T-helper 22 cell (primary cell): Measurements from ENCODE around the gene DENR.
"Not testable (repeated sequence)": the region's sequence is repeated elsewhere in the genome, so short reads cannot be mapped to it uniquely, and the experiment has no call there.

Source experiments
- DNase-seq: peaks from one replicate; pipeline ENCODE4 v3.0.0-alpha.2; 2020; ENCODE audit warnings: low read depth

The DENR gene

GRCh38 chr12:122752464-122753318, at the start of gene DENR:
Gene DENR, plus strand, starts transcription at chr12:122752824. Its CDS starts 878 bp downstream, at chr12:122753702.
- DNase-seq, result peak; percentile 98

GRCh38 chr12:122702890-122703611, 49.6 kb upstream of the DENR start, which contains the start of gene HCAR2:
Gene HCAR2, minus strand, starts transcription at chr12:122703357. Its CDS starts 74 bp downstream, at chr12:122703283.
- not testable (repeated sequence) for DNase-seq

GRCh38 chr12:122703841-122704240, 48.8 kb upstream of the DENR start:
- DNase-seq, result not testable (repeated sequence)

- DNase-seq, result not testable (repeated sequence)
These were observed 43.3 kb upstream of the DENR start for GRCh38 chr12:122709287-122709686.

- DNase-seq, result not testable (repeated sequence)
These were observed 42.3 kb upstream of the DENR start for GRCh38 chr12:122710341-122710740.

- DNase-seq, result not testable (repeated sequence)
These were observed 41.4 kb upstream of the DENR start for GRCh38 chr12:122711266-122711665.

- not testable (repeated sequence) for DNase-seq
These were observed 39.0 kb upstream of the DENR start for GRCh38 chr12:122713491-122714188.

- not testable (repeated sequence) for DNase-seq
These were observed 37.4 kb upstream of the DENR start for GRCh38 chr12:122715211-122715610.

GRCh38 chr12:122716658-122717057, 36.0 kb upstream of the DENR start, which contains the start of gene HCAR3:
Gene HCAR3, minus strand, starts transcription at chr12:122716811. Its CDS starts 74 bp downstream, at chr12:122716737.
- DNase-seq, result not testable (repeated sequence)

- DNase-seq, result no peak
These were observed 31.5 kb upstream of the DENR start for GRCh38 chr12:122721057-122721545.

GRCh38 chr12:122722387-122722786, 30.2 kb upstream of the DENR start:
- DNase-seq, result no peak

GRCh38 chr12:122724641-122725243, 27.9 kb upstream of the DENR start:
- DNase-seq, result no peak

GRCh38 chr12:122725452-122726079, 27.1 kb upstream of the DENR start:
- no peak for DNase-seq

- no peak for DNase-seq
These were observed 26.5 kb upstream of the DENR start for GRCh38 chr12:122726080-122726558.

GRCh38 chr12:122729583-122730214, 22.9 kb upstream of the DENR start:
- no peak for DNase-seq

- DNase-seq, result no peak
These were observed 22.2 kb upstream of the DENR start, which contains the start of gene HCAR1 for GRCh38 chr12:122730215-122731014. Gene HCAR1, minus strand, starts transcription at chr12:122730844. Its CDS starts 505 bp downstream, at chr12:122730339.

- DNase-seq, result no peak
These were observed 20.5 kb upstream of the DENR start for GRCh38 chr12:122732170-122732569.

- no peak for DNase-seq
These were observed 20.0 kb upstream of the DENR start for GRCh38 chr12:122732611-122733010.

GRCh38 chr12:122738571-122738970, 14.1 kb upstream of the DENR start:
- no peak for DNase-seq
